Endothelial cell of umbilical vein (primary cell): ENCODE data around the gene TRMT112. TPM values are rescaled to one million over a fixed set of nuclear protein-coding genes. Genes with fewer than 3 reads are reported as not detected.

Experiments
- BruUV-seq: library from RNA; stranded (reverse); fragments of 400-500 nt; replicated peaks from 2 replicates; lab custom pipeline; 2021; lab: Mats Ljungman, UMichigan
- CTCF ChIA-PET: fragments of 300-600, 350-600 bp; sonication (Branson Sonifier 250); formaldehyde crosslinking; loops from one replicate; lab custom pipeline; 2021; ENCODE audit warnings: antibody characterized with exemption, inconsistent platforms; lab: Charles Lee
- POLR2A ChIA-PET: fragments of 300-600, 350-600 bp; sonication (Branson Sonifier 250); formaldehyde crosslinking; loops from one replicate; lab custom pipeline; 2021; ENCODE audit warnings: antibody characterized with exemption, inconsistent platforms; lab: Charles Lee
- DNase-seq: peaks from one replicate; pipeline ENCODE4 v3.0.0-alpha.2; 2011; ENCODE audit warnings: low read depth, low spot score
- FAIRE-seq: peaks from 2 replicates; lab custom pipeline; 2011; peaks lifted over from hg19 to GRCh38; lab: Jason Lieb, UNC
- H2AFZ ChIP-seq: 2 replicates; pipeline ENCODE4 v1.6.0; 2012; ENCODE audit warnings: low read depth, low read length, control low read depth, inconsistent platforms
- H3K27ac ChIP-seq: 2 replicates; pipeline ENCODE4 v1.5.1; 2011; ENCODE audit warnings: low read depth, mild to moderate bottlenecking, control low read depth, low read length, moderate library complexity; ENCODE audit not compliant: insufficient read depth
- H3K27me3 ChIP-seq, 2 experiments: 2 replicates each; pipeline versions ENCODE4 v1.6.0 to v1.6.1; 2011; ENCODE audit warnings: low read length in 2 of 2, mixed read lengths in 1 of 2; ENCODE audit not compliant: control insufficient read depth in 2 of 2, insufficient read depth in 2 of 2
- H3K36me3 ChIP-seq, 2 experiments: 2 replicates in 1 of 2; 3 replicates in 1 of 2; pipeline ENCODE4 v1.5.1; 2011; ENCODE audit warnings: low read length in 2 of 2, mild to moderate bottlenecking in 1 of 2, moderate library complexity in 1 of 2; ENCODE audit not compliant: control insufficient read depth in 2 of 2, insufficient read depth in 2 of 2; ENCODE audit errors: extremely low read depth in 1 of 2
- H3K4me1 ChIP-seq: 3 replicates; pipeline ENCODE4 v1.5.1; 2011; ENCODE audit warnings: mild to moderate bottlenecking, low read length; ENCODE audit not compliant: control insufficient read depth, insufficient read depth; ENCODE audit errors: extremely low read depth
- H3K4me2 ChIP-seq: 2 replicates; pipeline ENCODE4 v1.6.1; 2011; ENCODE audit warnings: low read length, control low read depth, mixed read lengths; ENCODE audit not compliant: insufficient read depth
- H3K4me3 ChIP-seq, 3 experiments: fragments of 200-600 bp in 1 of 3; sonication (generic), shearing (Covaris generic) in 1 of 3; replicated peaks in 1 of 3; 2 replicates each; pipeline ENCODE4 v1.5.1; 2011 to 2016; ENCODE audit warnings: control low read depth in 3 of 3, low read length in 3 of 3, mild to moderate bottlenecking in 2 of 3, inconsistent platforms in 1 of 3, low read depth in 1 of 3, moderate library complexity in 1 of 3; ENCODE audit not compliant: insufficient read depth in 1 of 3
- H3K79me2 ChIP-seq: 2 replicates; pipeline ENCODE4 v1.6.0; 2012; ENCODE audit warnings: low read length, inconsistent platforms; ENCODE audit not compliant: control insufficient read depth, insufficient read depth
- H3K9ac ChIP-seq: replicated peaks from 2 replicates; pipeline ENCODE3; 2011; ENCODE audit warnings: low read length, control low read depth; ENCODE audit not compliant: insufficient read depth; ENCODE audit errors: extremely low read depth
- H3K9me1 ChIP-seq: replicated peaks from 3 replicates; pipeline ENCODE4 v1.6.0; 2011; ENCODE audit warnings: mild to moderate bottlenecking, low read length; ENCODE audit not compliant: control insufficient read depth, insufficient read depth; ENCODE audit errors: extremely low read depth
- H3K9me3 ChIP-seq: replicated peaks from 2 replicates; pipeline ENCODE4 v1.5.1; 2012; ENCODE audit warnings: low read length, inconsistent platforms; ENCODE audit not compliant: control insufficient read depth, insufficient read depth
- H4K20me1 ChIP-seq: replicated peaks from 2 replicates; pipeline ENCODE3; 2011; ENCODE audit warnings: mild to moderate bottlenecking, low read length; ENCODE audit not compliant: control insufficient read depth, insufficient read depth; ENCODE audit errors: extremely low read depth
- EZH2 ChIP-seq: IDR thresholded peaks from 2 replicates; pipeline ENCODE4 v1.6.1; 2012; ENCODE audit warnings: borderline replicate concordance, low read depth, mild to moderate bottlenecking, moderate library complexity, low read length, inconsistent platforms; ENCODE audit not compliant: severe bottlenecking
- FOS ChIP-seq: IDR thresholded peaks from 2 replicates; pipeline ENCODE4 v1.6.1; 2011; ENCODE audit warnings: mild to moderate bottlenecking, low read length, moderate library complexity, borderline replicate concordance; ENCODE audit not compliant: insufficient read depth
- GATA2 ChIP-seq: IDR thresholded peaks from 2 replicates; pipeline ENCODE4 v1.7.0; 2011; ENCODE audit warnings: low read depth, mild to moderate bottlenecking, moderate library complexity, mixed read lengths, low read length; ENCODE audit not compliant: insufficient read length, insufficient read depth
- JUN ChIP-seq: IDR thresholded peaks from 2 replicates; pipeline ENCODE4 v1.6.1; 2011; ENCODE audit warnings: borderline replicate concordance, low read depth; ENCODE audit not compliant: insufficient read length, insufficient read depth
- MYC ChIP-seq: IDR thresholded peaks from one replicate; pipeline ENCODE4 v1.6.1; 2011; ENCODE audit warnings: mild to moderate bottlenecking, low read depth, low read length
- POLR2A ChIP-seq: IDR thresholded peaks from 2 replicates; pipeline ENCODE4 v1.6.1; 2012; ENCODE audit warnings: low read depth, mild to moderate bottlenecking, control low read depth, low read length
- POLR2AphosphoS5 ChIP-seq: IDR thresholded peaks from 2 replicates; pipeline ENCODE4 v1.6.1; 2012; ENCODE audit warnings: low read depth, mild to moderate bottlenecking, control low read depth, low read length, moderate library complexity; ENCODE audit not compliant: insufficient read depth
- dilution Hi-C: fragments of 300-500 bp; cut with MboI; formaldehyde crosslinking; loops from one replicate; pipeline ENCODE4 v1.15.0; 2019; ENCODE audit warnings: low sequenced_read_pairs; ENCODE audit not compliant: extremely low pct_ligation_motif_present
- intact Hi-C: fragments of 100-400 bp; cut with micrococcal nuclease; formaldehyde crosslinking; loops from one replicate; pipeline ENCODE4 v1.10.0; 2022
- polyA plus RNA-seq, 4 experiments: library from polyadenylated mRNA; depleted of rRNA in 3 of 4; stranded (reverse) in 3 of 4; unstranded in 1 of 4; fragments of >200 nt; gene quantifications; 2 replicates each; pipeline versions ENCODE4 v1.2.1 to v1.2.3, GENCODE V29; 2011 to 2012; ENCODE audit warnings: missing spikeins in 1 of 4
- total RNA-seq: library from RNA; stranded (reverse); gene quantifications from 2 replicates; pipeline ENCODE4 v1.2.3, GENCODE V29; 2021
- TF ChIP-seq, protein P1 (sequence below): IDR thresholded peaks from 2 replicates; pipeline ENCODE4 v1.6.1; 2011; ENCODE audit not compliant: insufficient read depth, insufficient read length
- TF ChIP-seq, protein P2 (sequence below), 2 donors: IDR thresholded peaks; 1 replicate in 1 of 2; 2 replicates in 1 of 2; pipeline ENCODE4 v1.5.1; 2011; ENCODE audit warnings: low read length in 2 of 2, mild to moderate bottlenecking in 2 of 2, moderate library complexity in 2 of 2, control low read depth in 1 of 2, inconsistent platforms in 1 of 2, low read depth in 1 of 2; ENCODE audit not compliant: insufficient read depth in 1 of 2; ENCODE audit errors: extremely low read depth in 1 of 2

The TRMT112 gene
- total and polyA plus RNA-seq, 2 donors (not counting 3 experiments of a cell fraction or from before 2014, with no cell fraction given) = 195 to 575 TPM

DNA sequence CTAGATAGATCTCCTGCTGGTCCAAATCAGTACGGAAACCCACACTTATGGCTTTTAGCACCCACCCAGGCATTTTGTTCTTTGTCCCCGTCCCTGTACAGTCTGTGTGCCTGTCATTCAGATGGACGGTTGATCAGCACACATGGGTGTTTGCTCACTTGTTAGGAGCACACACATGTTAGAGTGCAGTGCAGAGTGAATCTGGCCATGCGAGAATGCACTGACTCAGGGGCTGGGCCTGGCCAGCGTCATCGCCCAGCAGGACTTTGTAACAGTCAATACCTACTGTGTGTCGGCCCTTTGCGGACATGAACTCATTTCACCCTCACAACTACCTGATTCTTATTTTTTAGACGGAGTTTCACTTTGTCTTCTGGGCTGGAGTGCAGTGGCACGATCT, 45.0 kb upstream of the TRMT112 start:
- DNase-seq (no peak), FAIRE-seq (no peak)
- dilution Hi-C loops = no loop called here
- CTCF ChIA-PET = no interaction called here
- H3K9me3 ChIP-seq = no peaks in the 10 kb centered on the region
- POLR2A ChIA-PET = no interaction called here
- H4K20me1 ChIP-seq = no peaks in the 10 kb centered on the region
- no peak overlapping the region for H3K4me2 ChIP-seq
- peaks cover 16% of the 10 kb centered on the region for H3K4me1 ChIP-seq
- no peaks in the 10 kb centered on the region for H3K27me3 ChIP-seq
- intact Hi-C loops = no loop called here
- no peak overlapping the region for H3K4me3 ChIP-seq
- BruUV-seq = no TSS peak
- no peak for TF ChIP-seq MYC
- TF ChIP-seq, protein P1, sequence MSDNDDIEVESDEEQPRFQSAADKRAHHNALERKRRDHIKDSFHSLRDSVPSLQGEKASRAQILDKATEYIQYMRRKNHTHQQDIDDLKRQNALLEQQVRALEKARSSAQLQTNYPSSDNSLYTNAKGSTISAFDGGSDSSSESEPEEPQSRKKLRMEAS = no peak
- TF ChIP-seq JUN = no peak
- no peak for TF ChIP-seq FOS
- TF ChIP-seq EZH2 = no peak
- TF ChIP-seq GATA2 = no peak
- TF ChIP-seq POLR2AphosphoS5 = no peak
- TF ChIP-seq, protein P2, sequence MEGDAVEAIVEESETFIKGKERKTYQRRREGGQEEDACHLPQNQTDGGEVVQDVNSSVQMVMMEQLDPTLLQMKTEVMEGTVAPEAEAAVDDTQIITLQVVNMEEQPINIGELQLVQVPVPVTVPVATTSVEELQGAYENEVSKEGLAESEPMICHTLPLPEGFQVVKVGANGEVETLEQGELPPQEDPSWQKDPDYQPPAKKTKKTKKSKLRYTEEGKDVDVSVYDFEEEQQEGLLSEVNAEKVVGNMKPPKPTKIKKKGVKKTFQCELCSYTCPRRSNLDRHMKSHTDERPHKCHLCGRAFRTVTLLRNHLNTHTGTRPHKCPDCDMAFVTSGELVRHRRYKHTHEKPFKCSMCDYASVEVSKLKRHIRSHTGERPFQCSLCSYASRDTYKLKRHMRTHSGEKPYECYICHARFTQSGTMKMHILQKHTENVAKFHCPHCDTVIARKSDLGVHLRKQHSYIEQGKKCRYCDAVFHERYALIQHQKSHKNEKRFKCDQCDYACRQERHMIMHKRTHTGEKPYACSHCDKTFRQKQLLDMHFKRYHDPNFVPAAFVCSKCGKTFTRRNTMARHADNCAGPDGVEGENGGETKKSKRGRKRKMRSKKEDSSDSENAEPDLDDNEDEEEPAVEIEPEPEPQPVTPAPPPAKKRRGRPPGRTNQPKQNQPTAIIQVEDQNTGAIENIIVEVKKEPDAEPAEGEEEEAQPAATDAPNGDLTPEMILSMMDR (IDR thresholded peaks at IDR 0.05; ENCODE audit: extremely low read depth in 1 of 2, insufficient read depth in 1 of 2, low read depth in 1 of 2, low read length in 2 of 2) = no peak
- TF ChIP-seq POLR2A = no peak
- H2AFZ ChIP-seq = no peak overlapping the region
- peaks cover 10% of the 10 kb centered on the region for H3K79me2 ChIP-seq
- H3K27ac ChIP-seq = no peak overlapping the region
- H3K36me3 ChIP-seq = peaks cover 5 to 24% of the 10 kb centered on the region in 2 experiments
- no peak overlapping the region for H3K9ac ChIP-seq
- H3K9me1 ChIP-seq = no peaks in the 10 kb centered on the region
